ENCODE results near the gene ARHGEF16.

Gene ARHGEF16

DNA sequence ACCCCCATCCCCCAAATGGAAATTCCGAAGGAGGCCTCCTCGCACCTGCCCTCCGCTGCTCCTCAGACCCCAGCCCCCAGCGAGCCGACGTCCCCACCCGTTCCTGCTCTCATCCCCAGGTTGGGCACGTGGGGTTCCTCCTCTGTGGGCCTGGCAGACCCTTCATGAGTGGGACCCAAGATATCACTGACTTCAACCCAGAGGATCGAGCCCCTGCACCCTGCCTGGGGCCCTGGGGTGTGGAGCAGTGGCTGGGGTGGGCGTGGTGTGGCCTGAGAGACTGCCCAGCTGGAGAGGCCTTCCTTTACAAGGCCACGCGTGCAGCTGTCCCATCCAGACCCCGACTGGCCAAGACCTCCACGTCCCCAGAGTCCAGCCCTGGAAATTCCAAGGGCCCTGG, 17.6 kb upstream of the ARHGEF16 start:
- no peak overlapping the region for H3K27ac ChIP-seq (ENCODE audit: low read length)
- H3K79me2 ChIP-seq (ENCODE audit: low read length), result no peaks in the 10 kb centered on the region
- TF ChIP-seq, protein P1, sequence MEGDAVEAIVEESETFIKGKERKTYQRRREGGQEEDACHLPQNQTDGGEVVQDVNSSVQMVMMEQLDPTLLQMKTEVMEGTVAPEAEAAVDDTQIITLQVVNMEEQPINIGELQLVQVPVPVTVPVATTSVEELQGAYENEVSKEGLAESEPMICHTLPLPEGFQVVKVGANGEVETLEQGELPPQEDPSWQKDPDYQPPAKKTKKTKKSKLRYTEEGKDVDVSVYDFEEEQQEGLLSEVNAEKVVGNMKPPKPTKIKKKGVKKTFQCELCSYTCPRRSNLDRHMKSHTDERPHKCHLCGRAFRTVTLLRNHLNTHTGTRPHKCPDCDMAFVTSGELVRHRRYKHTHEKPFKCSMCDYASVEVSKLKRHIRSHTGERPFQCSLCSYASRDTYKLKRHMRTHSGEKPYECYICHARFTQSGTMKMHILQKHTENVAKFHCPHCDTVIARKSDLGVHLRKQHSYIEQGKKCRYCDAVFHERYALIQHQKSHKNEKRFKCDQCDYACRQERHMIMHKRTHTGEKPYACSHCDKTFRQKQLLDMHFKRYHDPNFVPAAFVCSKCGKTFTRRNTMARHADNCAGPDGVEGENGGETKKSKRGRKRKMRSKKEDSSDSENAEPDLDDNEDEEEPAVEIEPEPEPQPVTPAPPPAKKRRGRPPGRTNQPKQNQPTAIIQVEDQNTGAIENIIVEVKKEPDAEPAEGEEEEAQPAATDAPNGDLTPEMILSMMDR (IDR thresholded peaks at IDR 0.05; ENCODE audit: low read length), result no peak
- TF ChIP-seq EZH2 (optimal IDR thresholded peaks at IDR 0.05; ENCODE audit: low read depth, low read length), result no peak
- no peak for TF ChIP-seq EZH2phosphoT487 (IDR thresholded peaks at IDR 0.05; ENCODE audit: low read length)
- no peak overlapping the region for H3K9ac ChIP-seq (ENCODE audit: low read length)
- H3F3A ChIP-seq (ENCODE audit: insufficient read depth, low read length), result no peaks in the 10 kb centered on the region
- H3K9me2 ChIP-seq (replicated peaks; ENCODE audit: insufficient read depth, low read length), result no peaks in the 10 kb centered on the region
- H3K27me3 ChIP-seq (replicated peaks; ENCODE audit: insufficient read depth, low read length), result peaks cover 97% of the 10 kb centered on the region
- no peaks in the 10 kb centered on the region for H3K4me1 ChIP-seq (ENCODE audit: low read length)
- no peaks in the 10 kb centered on the region for H3K9me3 ChIP-seq (replicated peaks; ENCODE audit: insufficient read depth, low read length)
- no peak overlapping the region for H3K4me3 ChIP-seq (ENCODE audit: low read length)
- no peak overlapping the region for H2AFZ ChIP-seq (ENCODE audit: low read length)
- DNase-seq, result no peak
- H4K20me1 ChIP-seq (ENCODE audit: insufficient read depth, low read length), result no peaks in the 10 kb centered on the region
- no peaks in the 10 kb centered on the region for H3K36me3 ChIP-seq (replicated peaks; ENCODE audit: insufficient read depth, low read length)
- H3K4me2 ChIP-seq (ENCODE audit: low read depth, low read length), result no peak overlapping the region

DNA sequence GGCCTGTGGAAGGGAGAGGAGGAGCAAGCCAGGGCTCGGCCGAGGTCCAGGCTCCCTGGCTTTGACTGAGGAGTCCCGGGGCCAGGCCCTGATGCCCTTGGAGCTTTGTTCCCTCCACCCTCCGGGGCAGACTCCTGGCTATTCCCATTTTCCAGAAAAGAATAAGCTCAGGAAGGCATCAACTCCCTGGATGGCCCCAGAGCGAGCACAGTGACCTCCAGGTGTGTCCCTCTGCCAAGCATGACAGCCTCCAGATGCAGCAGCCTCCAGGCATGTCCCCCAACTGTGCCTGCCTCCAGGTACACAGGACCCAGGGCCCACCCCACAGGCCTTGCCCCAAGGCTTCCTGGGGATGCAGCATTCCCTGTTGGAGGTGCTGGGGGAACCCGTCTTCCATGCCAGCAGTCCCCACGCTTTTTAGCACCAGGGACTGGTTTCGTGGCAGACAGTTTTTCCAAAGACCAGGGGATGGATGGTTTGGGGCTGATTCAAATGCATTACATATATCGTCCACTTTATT, 15.7 kb upstream of the ARHGEF16 start:
- Histone ChIP-seq H3F3A (ENCODE audit: insufficient read depth, low read length) (no peaks in the 10 kb centered on the region), H3K27me3 (replicated peaks; ENCODE audit: insufficient read depth, low read length) (peaks cover 98% of the 10 kb centered on the region), H3K79me2 (ENCODE audit: low read length) (no peaks in the 10 kb centered on the region), H3K27ac (ENCODE audit: low read length) (no peak overlapping the region), H3K4me2 (ENCODE audit: low read depth, low read length) (no peak overlapping the region), H3K36me3 (replicated peaks; ENCODE audit: insufficient read depth, low read length) (no peaks in the 10 kb centered on the region), H3K9me2 (replicated peaks; ENCODE audit: insufficient read depth, low read length) (no peaks in the 10 kb centered on the region), H3K9me3 (replicated peaks; ENCODE audit: insufficient read depth, low read length) (no peaks in the 10 kb centered on the region), H4K20me1 (ENCODE audit: insufficient read depth, low read length) (no peaks in the 10 kb centered on the region), H3K9ac (ENCODE audit: low read length) (no peak overlapping the region), H2AFZ (ENCODE audit: low read length) (no peak overlapping the region), H3K4me3 (ENCODE audit: low read length) (no peak overlapping the region), H3K4me1 (ENCODE audit: low read length) (no peaks in the 10 kb centered on the region)
- TF ChIP-seq, protein P1 (IDR thresholded peaks at IDR 0.05; ENCODE audit: low read length), result no peak
- TF ChIP-seq EZH2 (optimal IDR thresholded peaks at IDR 0.05; ENCODE audit: low read depth, low read length) (no peak), EZH2phosphoT487 (IDR thresholded peaks at IDR 0.05; ENCODE audit: low read length) (no peak)
- no peak for DNase-seq

- Histone ChIP-seq H3K4me3 (ENCODE audit: low read length) (no peak overlapping the region), H3K9ac (ENCODE audit: low read length) (no peak overlapping the region), H4K20me1 (ENCODE audit: insufficient read depth, low read length) (no peaks in the 10 kb centered on the region), H3K4me1 (ENCODE audit: low read length) (no peaks in the 10 kb centered on the region), H3K9me2 (replicated peaks; ENCODE audit: insufficient read depth, low read length) (no peaks in the 10 kb centered on the region), H3F3A (ENCODE audit: insufficient read depth, low read length) (no peaks in the 10 kb centered on the region), H3K27ac (ENCODE audit: low read length) (no peak overlapping the region), H2AFZ (ENCODE audit: low read length) (no peak overlapping the region), H3K79me2 (ENCODE audit: low read length) (no peaks in the 10 kb centered on the region), H3K4me2 (ENCODE audit: low read depth, low read length) (no peak overlapping the region), H3K36me3 (replicated peaks; ENCODE audit: insufficient read depth, low read length) (no peaks in the 10 kb centered on the region), H3K9me3 (replicated peaks; ENCODE audit: insufficient read depth, low read length) (no peaks in the 10 kb centered on the region), H3K27me3 (replicated peaks; ENCODE audit: insufficient read depth, low read length) (peaks cover 98% of the 10 kb centered on the region)
- no peak for DNase-seq
- no peak for TF ChIP-seq EZH2phosphoT487 (IDR thresholded peaks at IDR 0.05; ENCODE audit: low read length)
- no peak for TF ChIP-seq EZH2 (optimal IDR thresholded peaks at IDR 0.05; ENCODE audit: low read depth, low read length)
- TF ChIP-seq, protein P1 (IDR thresholded peaks at IDR 0.05; ENCODE audit: low read length), result no peak
Measured at GRCh38 chr1:3439346-3440299, 14.8 kb upstream of the ARHGEF16 start.
